Right atrium auricular region (tissue), 2 donors: Measurements from ENCODE around the gene CCDC192. TPM values are rescaled to one million over a fixed set of nuclear protein-coding genes. Genes with fewer than 3 reads are reported as not detected.

ENCODE experiments used
- DNase-seq: peaks from one replicate; pipeline ENCODE4 v3.0.0-alpha.2; 2019; ENCODE audit warnings: low spot score
- H3K27ac ChIP-seq, 2 donors: fragments of 200-600 bp; sonication (generic); 1 replicate in 1 of 2; 2 replicates in 1 of 2; pipeline ENCODE4 v1.5.1; 2016 to 2019
- H3K27me3 ChIP-seq, 2 donors: fragments of 200-600 bp; sonication (generic); one replicate each; pipeline versions ENCODE4 v1.5.1 to v1.6.0; 2017 to 2019
- H3K36me3 ChIP-seq: fragments of 200-600 bp; sonication (generic); one replicate; pipeline ENCODE4 v1.5.1; 2016
- H3K4me1 ChIP-seq, 2 donors: fragments of 200-600 bp; sonication (generic); one replicate each; pipeline versions ENCODE4 v1.5.1 to v1.6.0; 2017 to 2019
- H3K4me3 ChIP-seq, 2 donors: fragments of 200-600 bp; sonication (generic); 1 replicate in 1 of 2; 2 replicates in 1 of 2; pipeline ENCODE4 v1.5.1; 2017 to 2019; ENCODE audit warnings: mild to moderate bottlenecking in 1 of 2, moderate library complexity in 1 of 2
- H3K9me3 ChIP-seq, 2 donors: fragments of 200-600 bp; sonication (generic); one replicate each; pipeline ENCODE4 v1.5.1; 2019
- CTCF ChIP-seq, 2 donors: fragments of 200-600 bp; sonication (generic); IDR thresholded peaks; one replicate each; pipeline ENCODE4 v1.5.1; 2019; ENCODE audit warnings: antibody characterized with exemption in 2 of 2
- total RNA-seq, 2 donors: library from RNA; depleted of rRNA; stranded (reverse); fragments of >200 nt; gene quantifications; one replicate each; pipeline ENCODE4 v1.1.0, GENCODE V29; 2016

Gene CCDC192
- total RNA-seq, 2 donors from 2014 or later, result not detected

- H3K27me3 ChIP-seq, result no peaks in the 10 kb centered on the region
- peaks cover 0 to 13% of the 10 kb centered on the region in 2 donors for H3K4me1 ChIP-seq
- H3K27ac ChIP-seq, result peak overlapping the region in 1 of 2 donors; percentile 33
- H3K36me3 ChIP-seq, result no peaks in the 10 kb centered on the region
- no peaks in the 10 kb centered on the region for H3K9me3 ChIP-seq
- H3K4me3 ChIP-seq, result no peak overlapping the region
- no peak for TF ChIP-seq CTCF (IDR thresholded peaks at IDR 0.05)
- no peak for DNase-seq
Observed at GRCh38 chr5:127893232-127893631, 190.0 kb downstream of the CCDC192 start.

- H3K27me3 ChIP-seq, result no peaks in the 10 kb centered on the region
- H3K9me3 ChIP-seq, result no peaks in the 10 kb centered on the region
- DNase-seq, result no peak
- H3K36me3 ChIP-seq, result no peaks in the 10 kb centered on the region
- peaks cover 0 to 13% of the 10 kb centered on the region in 2 donors for H3K4me1 ChIP-seq
- no peak overlapping the region for H3K4me3 ChIP-seq
- H3K27ac ChIP-seq, result no peak overlapping the region
- TF ChIP-seq CTCF (IDR thresholded peaks at IDR 0.05), result no peak
Observed at GRCh38 chr5:127894461-127894860, 191.3 kb downstream of the CCDC192 start.

- H3K36me3 ChIP-seq, result no peaks in the 10 kb centered on the region
- DNase-seq, result no peak
- H3K27ac ChIP-seq, result no peak overlapping the region
- H3K9me3 ChIP-seq, result no peaks in the 10 kb centered on the region
- no peaks in the 10 kb centered on the region for H3K27me3 ChIP-seq
- no peaks in the 10 kb centered on the region for H3K4me1 ChIP-seq
- no peak for TF ChIP-seq CTCF (IDR thresholded peaks at IDR 0.05)
- no peak overlapping the region for H3K4me3 ChIP-seq
Observed at GRCh38 chr5:127898551-127899213, 195.5 kb downstream of the CCDC192 start.

- TF ChIP-seq CTCF (IDR thresholded peaks at IDR 0.05), result no peak
- no peaks in the 10 kb centered on the region for H3K9me3 ChIP-seq
- H3K4me1 ChIP-seq, result no peaks in the 10 kb centered on the region
- no peak overlapping the region for H3K4me3 ChIP-seq
- H3K36me3 ChIP-seq, result no peaks in the 10 kb centered on the region
- DNase-seq, result no peak
- H3K27me3 ChIP-seq, result no peaks in the 10 kb centered on the region
- H3K27ac ChIP-seq, result no peak overlapping the region
Observed at GRCh38 chr5:127899214-127899610, 196.0 kb downstream of the CCDC192 start.

- Histone ChIP-seq H3K27me3 (no peaks in the 10 kb centered on the region), H3K36me3 (no peaks in the 10 kb centered on the region), H3K27ac (no peak overlapping the region), H3K9me3 (no peaks in the 10 kb centered on the region), H3K4me3 (no peak overlapping the region), H3K4me1 (peaks cover 0 to 3% of the 10 kb centered on the region in 2 donors)
- DNase-seq, result no peak
- no peak for TF ChIP-seq CTCF (IDR thresholded peaks at IDR 0.05)
Observed at GRCh38 chr5:127906562-127907204, 203.5 kb downstream of the CCDC192 start.
